NCI-H1417 (cell line): ENCODE measurements around the gene SFRP2.
A peak's percentile ranks its signal among the peaks of the same experiment; 100 is the strongest.

Source experiments
- DNase-seq, 3 experiments: peaks; one replicate each; lab custom pipeline; 2025; lab: John Stamatoyannopoulos, UW

SFRP2 gene

GRCh38 chr4:153773236-153773690 lies 15.6 kb downstream of the SFRP2 start:
- DNase-seq: peak in 1 of 3 experiments; percentile 7

- no peak for DNase-seq
These were observed 17.8 kb downstream of the SFRP2 start for GRCh38 chr4:153771046-153771445.

- DNase-seq: no peak
These were observed 22.1 kb downstream of the SFRP2 start for GRCh38 chr4:153766758-153767157.

- no peak for DNase-seq
These were observed 23.0 kb downstream of the SFRP2 start for GRCh38 chr4:153765894-153766293.

GRCh38 chr4:153764601-153765368 lies 24.1 kb downstream of the SFRP2 start:
- DNase-seq: no peak

GRCh38 chr4:153763404-153763803 lies 25.5 kb downstream of the SFRP2 start:
- DNase-seq: peak in 1 of 3 experiments; percentile 4

- peak in 2 of 3 experiments; percentile 68 to 69 for DNase-seq
These were observed 29.2 kb downstream of the SFRP2 start, which contains the start of gene RNF175 for GRCh38 chr4:153759407-153760316. Gene RNF175, minus strand, starts transcription at chr4:153760024. Its CDS starts 162 bp downstream, at chr4:153759862.

GRCh38 chr4:153758688-153759406 lies 30.0 kb downstream of the SFRP2 start:
- peak in 1 of 3 experiments; percentile 64 for DNase-seq

- DNase-seq: no peak
These were observed 30.7 kb downstream of the SFRP2 start for GRCh38 chr4:153758136-153758535.

GRCh38 chr4:153757407-153757806 lies 31.5 kb downstream of the SFRP2 start:
- DNase-seq: no peak

- no peak for DNase-seq
These were observed 33.7 kb downstream of the SFRP2 start for GRCh38 chr4:153755186-153755585.

- peak; percentile 43 to 86 (median 54) for DNase-seq
These were observed 38.6 kb downstream of the SFRP2 start for GRCh38 chr4:153750197-153750817.

- DNase-seq: no peak
These were observed 40.5 kb downstream of the SFRP2 start for GRCh38 chr4:153748378-153748777.

GRCh38 chr4:153747406-153747955 lies 41.4 kb downstream of the SFRP2 start:
- no peak for DNase-seq

- no peak for DNase-seq
These were observed 43.2 kb downstream of the SFRP2 start for GRCh38 chr4:153745651-153746050.

- DNase-seq: no peak
These were observed 47.3 kb downstream of the SFRP2 start for GRCh38 chr4:153741541-153741940.

- no peak for DNase-seq
These were observed 52.9 kb downstream of the SFRP2 start for GRCh38 chr4:153735906-153736461.

- peak in 1 of 3 experiments; percentile 20 for DNase-seq
These were observed 55.0 kb downstream of the SFRP2 start for GRCh38 chr4:153733751-153734448.

- DNase-seq: no peak
These were observed 57.6 kb downstream of the SFRP2 start for GRCh38 chr4:153731239-153731638.
